ENCODE measurements around the gene AFAP1L2.
A peak's percentile ranks its signal among the peaks of the same experiment; 100 is the strongest.

Gene AFAP1L2

DNA sequence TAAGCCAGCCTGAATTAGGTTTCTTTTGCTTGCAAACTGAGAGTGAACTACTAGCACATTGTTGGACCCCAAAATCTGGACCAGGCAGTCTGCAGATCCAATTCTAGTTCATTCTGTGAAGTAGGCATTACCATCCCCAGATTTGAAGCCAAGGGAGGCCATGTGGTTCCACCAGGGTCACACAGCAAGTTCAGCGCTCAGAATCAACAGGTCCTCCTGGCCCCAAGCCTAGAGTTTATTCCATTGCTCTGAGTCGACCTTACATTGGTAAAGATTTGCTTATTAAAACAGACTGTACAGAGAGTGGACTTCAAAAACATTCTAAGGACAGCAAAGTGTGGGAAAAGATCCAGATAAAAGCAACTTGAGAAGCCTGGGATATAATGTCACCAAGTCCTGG is 50.9 kb downstream of the AFAP1L2 start:
- TF ChIP-seq, protein P1, sequence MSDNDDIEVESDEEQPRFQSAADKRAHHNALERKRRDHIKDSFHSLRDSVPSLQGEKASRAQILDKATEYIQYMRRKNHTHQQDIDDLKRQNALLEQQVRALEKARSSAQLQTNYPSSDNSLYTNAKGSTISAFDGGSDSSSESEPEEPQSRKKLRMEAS (IDR thresholded peaks at IDR 0.05), result peak; percentile 32; the same call in 1 of the 2 replicates
- TF ChIP-seq ZBTB7A (IDR thresholded peaks at IDR 0.05; ENCODE audit: low read depth) (0 out of 2 replicates have a peak, but pooled peaks have one; percentile 35), TAF1 (IDR thresholded peaks at IDR 0.05; ENCODE audit: low read depth) (no peak), EP300 (IDR thresholded peaks at IDR 0.05; ENCODE audit: borderline replicate concordance) (0 out of 2 replicates have a peak, but pooled peaks have one; percentile 10), TCF12 (IDR thresholded peaks at IDR 0.05; ENCODE audit: low read depth) (no peak)

DNA sequence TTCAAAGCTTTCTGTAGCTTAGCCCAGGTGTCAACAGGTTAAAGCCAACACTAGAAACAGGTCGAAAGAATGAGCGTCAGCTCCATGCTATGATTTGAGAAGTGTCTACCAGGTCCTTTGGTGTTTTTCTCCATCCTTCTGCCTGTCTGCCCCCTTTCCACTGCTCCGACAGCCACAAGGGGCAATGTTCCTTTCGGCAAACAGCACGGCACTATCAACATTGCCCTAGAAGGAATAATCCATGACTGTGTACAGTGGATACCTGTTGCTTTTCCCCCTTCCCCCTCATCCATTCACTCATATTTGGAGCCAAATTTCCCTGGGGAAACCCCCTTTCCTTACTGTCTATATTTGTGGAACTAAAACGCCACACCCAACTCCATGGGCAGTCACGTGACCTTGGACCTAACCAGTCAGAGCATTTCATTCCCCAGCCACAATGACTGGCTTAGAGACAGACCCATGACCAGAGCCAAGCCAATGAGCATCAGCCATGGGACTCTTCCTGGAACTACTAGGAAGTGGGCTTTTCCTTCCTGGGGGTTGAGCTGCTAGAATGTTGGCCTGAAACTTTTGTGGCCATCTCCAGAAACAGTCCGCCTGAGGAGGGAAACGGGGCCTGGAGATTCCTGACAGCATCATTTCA is 51.5 kb downstream of the AFAP1L2 start:
- TF ChIP-seq, protein P2, sequence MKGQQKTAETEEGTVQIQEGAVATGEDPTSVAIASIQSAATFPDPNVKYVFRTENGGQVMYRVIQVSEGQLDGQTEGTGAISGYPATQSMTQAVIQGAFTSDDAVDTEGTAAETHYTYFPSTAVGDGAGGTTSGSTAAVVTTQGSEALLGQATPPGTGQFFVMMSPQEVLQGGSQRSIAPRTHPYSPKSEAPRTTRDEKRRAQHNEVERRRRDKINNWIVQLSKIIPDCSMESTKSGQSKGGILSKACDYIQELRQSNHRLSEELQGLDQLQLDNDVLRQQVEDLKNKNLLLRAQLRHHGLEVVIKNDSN (IDR thresholded peaks at IDR 0.05), result peak; percentile 87
- TF ChIP-seq CREB1 (IDR thresholded peaks at IDR 0.05; ENCODE audit: low read depth), result no peak

DNA sequence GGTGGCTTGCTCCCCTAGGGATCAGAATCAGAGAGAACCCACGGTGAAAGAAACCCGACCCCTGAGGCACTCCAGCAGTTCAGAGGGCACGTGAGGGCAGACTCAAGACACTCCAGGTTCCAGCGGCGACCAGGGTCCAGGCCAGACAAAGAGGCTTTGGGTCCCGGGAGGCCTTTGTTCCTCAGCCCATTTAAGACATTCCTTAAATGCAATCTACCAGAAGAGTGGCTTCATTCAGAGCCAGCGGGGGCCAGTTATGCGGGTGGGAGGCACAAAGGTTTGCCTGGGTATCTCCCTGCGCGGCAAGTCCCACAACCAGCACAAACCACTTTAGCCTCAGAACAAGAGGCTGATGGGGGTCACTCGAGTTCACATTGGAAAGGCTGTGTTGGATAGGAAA is 53.6 kb downstream of the AFAP1L2 start:
- TF ChIP-seq, protein P3, sequence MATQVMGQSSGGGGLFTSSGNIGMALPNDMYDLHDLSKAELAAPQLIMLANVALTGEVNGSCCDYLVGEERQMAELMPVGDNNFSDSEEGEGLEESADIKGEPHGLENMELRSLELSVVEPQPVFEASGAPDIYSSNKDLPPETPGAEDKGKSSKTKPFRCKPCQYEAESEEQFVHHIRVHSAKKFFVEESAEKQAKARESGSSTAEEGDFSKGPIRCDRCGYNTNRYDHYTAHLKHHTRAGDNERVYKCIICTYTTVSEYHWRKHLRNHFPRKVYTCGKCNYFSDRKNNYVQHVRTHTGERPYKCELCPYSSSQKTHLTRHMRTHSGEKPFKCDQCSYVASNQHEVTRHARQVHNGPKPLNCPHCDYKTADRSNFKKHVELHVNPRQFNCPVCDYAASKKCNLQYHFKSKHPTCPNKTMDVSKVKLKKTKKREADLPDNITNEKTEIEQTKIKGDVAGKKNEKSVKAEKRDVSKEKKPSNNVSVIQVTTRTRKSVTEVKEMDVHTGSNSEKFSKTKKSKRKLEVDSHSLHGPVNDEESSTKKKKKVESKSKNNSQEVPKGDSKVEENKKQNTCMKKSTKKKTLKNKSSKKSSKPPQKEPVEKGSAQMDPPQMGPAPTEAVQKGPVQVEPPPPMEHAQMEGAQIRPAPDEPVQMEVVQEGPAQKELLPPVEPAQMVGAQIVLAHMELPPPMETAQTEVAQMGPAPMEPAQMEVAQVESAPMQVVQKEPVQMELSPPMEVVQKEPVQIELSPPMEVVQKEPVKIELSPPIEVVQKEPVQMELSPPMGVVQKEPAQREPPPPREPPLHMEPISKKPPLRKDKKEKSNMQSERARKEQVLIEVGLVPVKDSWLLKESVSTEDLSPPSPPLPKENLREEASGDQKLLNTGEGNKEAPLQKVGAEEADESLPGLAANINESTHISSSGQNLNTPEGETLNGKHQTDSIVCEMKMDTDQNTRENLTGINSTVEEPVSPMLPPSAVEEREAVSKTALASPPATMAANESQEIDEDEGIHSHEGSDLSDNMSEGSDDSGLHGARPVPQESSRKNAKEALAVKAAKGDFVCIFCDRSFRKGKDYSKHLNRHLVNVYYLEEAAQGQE (IDR thresholded peaks at IDR 0.05; ENCODE audit: low read depth), result 0 out of 2 replicates have a peak, but pooled peaks have one; percentile 37
- TF ChIP-seq TAF1 (IDR thresholded peaks at IDR 0.05; ENCODE audit: low read depth), result no peak
- no peak for TF ChIP-seq CREB1 (IDR thresholded peaks at IDR 0.05; ENCODE audit: low read depth)
- TF ChIP-seq ZBTB7A (IDR thresholded peaks at IDR 0.05; ENCODE audit: low read depth), result peak; percentile 91
- peak; percentile 98 for TF ChIP-seq FOXM1 (IDR thresholded peaks at IDR 0.05; ENCODE audit: borderline replicate concordance, low read depth)
- TF ChIP-seq TEAD4 (IDR thresholded peaks at IDR 0.05), result peak; percentile 99
- TF ChIP-seq, protein P2 (IDR thresholded peaks at IDR 0.05), result peak; percentile 88
- peak; percentile 97 for TF ChIP-seq NFIC (IDR thresholded peaks at IDR 0.05)
- TF ChIP-seq CEBPB (IDR thresholded peaks at IDR 0.05), result peak; percentile 66; the same call in 1 of the 2 replicates
- TF ChIP-seq, protein P1 (IDR thresholded peaks at IDR 0.05), result peak; percentile 84
- TF ChIP-seq TCF12 (IDR thresholded peaks at IDR 0.05; ENCODE audit: low read depth), result peak; percentile 99
- peak; percentile 45 for TF ChIP-seq RAD21 (IDR thresholded peaks at IDR 0.05; ENCODE audit: low read depth)
- peak; percentile 99 for TF ChIP-seq EP300 (IDR thresholded peaks at IDR 0.05; ENCODE audit: borderline replicate concordance)
- no peak for TF ChIP-seq YY1 (IDR thresholded peaks at IDR 0.05; ENCODE audit: low read depth)
- peak; percentile 77; the same call in 1 of the 2 replicates for TF ChIP-seq EGR1 (IDR thresholded peaks at IDR 0.05)

DNA sequence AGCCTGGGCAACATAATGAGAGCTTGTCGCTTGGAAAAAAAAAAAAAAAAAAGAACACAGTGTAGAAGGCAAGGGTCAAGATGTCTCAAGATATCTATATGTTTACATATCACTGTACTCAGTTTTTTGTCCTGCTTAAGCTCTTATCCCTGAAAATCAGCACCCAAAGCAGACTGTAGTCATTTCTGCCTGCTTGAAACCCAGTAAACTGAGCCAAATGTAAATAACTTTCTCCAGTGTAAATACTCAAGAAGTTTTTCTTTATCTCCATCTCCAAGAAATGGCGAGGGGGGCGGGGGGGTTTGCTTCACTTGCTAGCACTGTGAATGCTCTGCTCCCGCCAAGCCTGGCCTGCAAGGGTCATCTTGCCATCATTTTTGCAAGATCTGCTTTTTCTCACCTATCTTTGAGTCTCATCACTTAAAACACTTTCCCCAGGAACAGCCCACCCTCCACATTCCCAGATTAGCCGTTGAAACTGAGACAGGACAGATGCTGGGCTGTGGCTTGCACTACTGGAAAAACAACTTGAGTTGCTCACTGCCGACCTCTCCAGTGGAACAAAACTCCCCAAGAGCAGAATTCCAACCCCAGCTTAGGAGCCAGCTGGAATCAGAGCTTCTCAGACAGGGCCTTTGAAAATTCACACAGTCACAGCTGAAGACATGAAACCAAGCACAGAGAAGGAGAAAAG is 54.6 kb downstream of the AFAP1L2 start:
- TF ChIP-seq FOXM1 (IDR thresholded peaks at IDR 0.05; ENCODE audit: borderline replicate concordance, low read depth) (peak; percentile 47; the same call in 1 of the 2 replicates), EGR1 (IDR thresholded peaks at IDR 0.05) (no peak), TCF12 (IDR thresholded peaks at IDR 0.05; ENCODE audit: low read depth) (no peak), CREB1 (IDR thresholded peaks at IDR 0.05; ENCODE audit: low read depth) (no peak), NFIC (IDR thresholded peaks at IDR 0.05) (no peak), TAF1 (IDR thresholded peaks at IDR 0.05; ENCODE audit: low read depth) (no peak), ZBTB7A (IDR thresholded peaks at IDR 0.05; ENCODE audit: low read depth) (no peak; the same call in 1 of the 2 replicates), TEAD4 (IDR thresholded peaks at IDR 0.05) (peak; percentile 58; the same call in 1 of the 2 replicates), YY1 (IDR thresholded peaks at IDR 0.05; ENCODE audit: low read depth) (no peak), CEBPB (IDR thresholded peaks at IDR 0.05) (no peak), RAD21 (IDR thresholded peaks at IDR 0.05; ENCODE audit: low read depth) (no peak), EP300 (IDR thresholded peaks at IDR 0.05; ENCODE audit: borderline replicate concordance) (peak; percentile 61; the same call in 1 of the 2 replicates)
- TF ChIP-seq, protein P2 (IDR thresholded peaks at IDR 0.05), result no peak
- TF ChIP-seq, protein P1 (IDR thresholded peaks at IDR 0.05), result no peak; the same call in 1 of the 2 replicates
- TF ChIP-seq, protein P3 (IDR thresholded peaks at IDR 0.05; ENCODE audit: low read depth), result no peak
